Suppressor macrophage treated with lipopolysaccharide for 4 hours (primary cell): Measurements from ENCODE around the gene DHH.
A peak's percentile ranks its signal among the peaks of the same experiment; 100 is the strongest.
"Not testable (repeated sequence)": the region's sequence is repeated elsewhere in the genome, so short reads cannot be mapped to it uniquely, and the experiment has no call there.

ENCODE experiments used
- DNase-seq: peaks from one replicate; pipeline ENCODE4 v3.0.0-alpha.2; 2020

The DHH gene

GRCh38 chr12:49094160-49094974, at the start of gene DHH:
TSS of gene DHH (minus strand) at chr12:49094801. CDS start at chr12:49094512, 289 bp downstream.
- no peak for DNase-seq

GRCh38 chr12:49144384-49144783, 49.8 kb upstream of the DHH start:
- DNase-seq: no peak

- no peak for DNase-seq
Measured at GRCh38 chr12:49138999-49139398, 44.4 kb upstream of the DHH start.

- DNase-seq: no peak
Measured at GRCh38 chr12:49138587-49138986, 44.0 kb upstream of the DHH start.

GRCh38 chr12:49137476-49137875, 42.9 kb upstream of the DHH start:
- no peak for DNase-seq

- DNase-seq: not testable (repeated sequence)
Measured at GRCh38 chr12:49136997-49137396, 42.4 kb upstream of the DHH start.

- no peak for DNase-seq
Measured at GRCh38 chr12:49133590-49133989, 39.0 kb upstream of the DHH start.

GRCh38 chr12:49133014-49133413, 38.4 kb upstream of the DHH start:
- DNase-seq: no peak

GRCh38 chr12:49131894-49132461, 37.4 kb upstream of the DHH start:
- DNase-seq: peak; percentile 28

GRCh38 chr12:49131051-49131893, 36.7 kb upstream of the DHH start, which contains the start of gene TUBA1B:
TSS of gene TUBA1B (minus strand) at chr12:49131395. CDS start at chr12:49131300, 95 bp downstream.
- DNase-seq: peak; percentile 95

GRCh38 chr12:49130151-49131050, 35.8 kb upstream of the DHH start:
- peak; percentile 99 for DNase-seq

GRCh38 chr12:49129332-49130150, 34.9 kb upstream of the DHH start:
- no peak for DNase-seq

GRCh38 chr12:49127971-49128370, 33.4 kb upstream of the DHH start:
- DNase-seq: not testable (repeated sequence)

- no peak for DNase-seq
Measured at GRCh38 chr12:49126852-49127763, 32.5 kb upstream of the DHH start.

GRCh38 chr12:49121047-49121696, 26.6 kb upstream of the DHH start:
- peak; percentile 70 for DNase-seq

- DNase-seq: no peak
Measured at GRCh38 chr12:49111206-49111605, 16.6 kb upstream of the DHH start.

GRCh38 chr12:49110464-49111155, 16.0 kb upstream of the DHH start, which contains the start of gene LMBR1L:
TSS of gene LMBR1L (minus strand) at chr12:49110847. CDS start at chr12:49110555, 292 bp downstream.
- peak; percentile 99 for DNase-seq

- DNase-seq: no peak
Measured at GRCh38 chr12:49109641-49110463, 15.3 kb upstream of the DHH start.
